CD4-positive, alpha-beta T cell (primary cell): ENCODE results near the gene FAM124B. TPM values are rescaled to one million over a fixed set of nuclear protein-coding genes. Genes with fewer than 3 reads are reported as not detected.

Experiments
- ATAC-seq: fragments of 200-7000 bp; cut with Tn5 transposase; one replicate; pipeline ENCODE4 v1.10.0; 2022; ENCODE audit warnings: mild to moderate bottlenecking; ENCODE audit not compliant: poor library complexity
- CTCF ChIA-PET: fragments of 350-600 bp; sonication (Branson Sonifier 250); formaldehyde crosslinking; loops from one replicate; lab custom pipeline; 2021; ENCODE audit warnings: antibody characterized with exemption, inconsistent platforms; lab: Charles Lee
- POLR2A ChIA-PET: fragments of 350-600 bp; sonication (Branson Sonifier 250); formaldehyde crosslinking; loops from one replicate; lab custom pipeline; 2021; ENCODE audit warnings: antibody characterized with exemption, inconsistent platforms; lab: Charles Lee
- DNase-seq, 14 experiments: peaks; one replicate each; pipeline ENCODE4 v3.0.0-alpha.2; 2013 to 2020; ENCODE audit warnings: mixed read lengths in 2 of 14
- H3K27ac ChIP-seq, 2 donors: one replicate each; pipeline versions ENCODE4 v1.5.1 to v1.7.0; 2013; ENCODE audit warnings: low read length in 2 of 2, low read depth in 1 of 2, mild to moderate bottlenecking in 1 of 2
- H3K27me3 ChIP-seq, 2 experiments: 1 replicate in 1 of 2; 2 replicates in 1 of 2; pipeline versions ENCODE4 v1.6.1 to v1.7.0; 2013; ENCODE audit warnings: low read length in 2 of 2, control low read depth in 1 of 2, mild to moderate bottlenecking in 1 of 2, moderate library complexity in 1 of 2; ENCODE audit not compliant: insufficient read depth in 2 of 2, control insufficient read depth in 1 of 2
- H3K36me3 ChIP-seq: one replicate; pipeline ENCODE4 v1.6.1; 2013; ENCODE audit warnings: low read length, control low read depth; ENCODE audit not compliant: insufficient read depth
- H3K4me1 ChIP-seq: one replicate; pipeline ENCODE4 v1.6.1; 2013; ENCODE audit warnings: low read length, control low read depth; ENCODE audit not compliant: insufficient read depth
- H3K4me3 ChIP-seq: one replicate; pipeline ENCODE4 v1.5.1; 2013; ENCODE audit warnings: mild to moderate bottlenecking, low read length, moderate library complexity
- H3K9me3 ChIP-seq, 2 experiments: 1 replicate in 1 of 2; 2 replicates in 1 of 2; pipeline versions ENCODE4 v1.6.1 to v1.7.0; 2013; ENCODE audit warnings: low read length in 2 of 2, mild to moderate bottlenecking in 2 of 2, control low read depth in 1 of 2, moderate library complexity in 1 of 2; ENCODE audit not compliant: control insufficient read depth in 1 of 2, insufficient read depth in 1 of 2
- H3K27ac Mint-ChIP-seq: one replicate; pipeline ENCODE4 v1.8.0; 2020; ENCODE audit warnings: mixed read lengths
- H3K27me3 Mint-ChIP-seq: one replicate; pipeline ENCODE4 v1.8.0; 2021; ENCODE audit warnings: mixed read lengths
- H3K36me3 Mint-ChIP-seq: one replicate; pipeline ENCODE4 v1.8.0; 2021; ENCODE audit warnings: low read depth, mixed read lengths
- H3K4me1 Mint-ChIP-seq: one replicate; pipeline ENCODE4 v1.8.0; 2021; ENCODE audit warnings: low read depth, mixed read lengths
- H3K4me3 Mint-ChIP-seq: one replicate; pipeline ENCODE4 v1.8.0; 2020; ENCODE audit warnings: mild to moderate bottlenecking, mixed read lengths
- H3K9me3 Mint-ChIP-seq: one replicate; pipeline ENCODE4 v1.8.0; 2020; ENCODE audit warnings: mixed read lengths
- intact Hi-C, 2 experiments: fragments of 100-400 bp; cut with DNase I in 1 of 2; cut with micrococcal nuclease in 1 of 2; formaldehyde crosslinking; loops; one replicate each; pipeline versions ENCODE4 v1.15.1 to v1.9.0; 2023 to 2025; cut with DNase I, micrococcal nuclease
- total RNA-seq, 174 experiments: library from RNA in 2 of 174; stranded (reverse) in 2 of 174; gene quantifications; one replicate each; pipeline ENCODE4 v1.2.3 and lab custom pipeline; 2021 to 2026
- TF ChIP-seq, protein P1 (sequence below): fragments of 200-600 bp; IDR thresholded peaks from one replicate; pipeline ENCODE4 v1.8.0; 2022; ENCODE audit warnings: antibody characterized with exemption, mild to moderate bottlenecking

The FAM124B gene
- total RNA-seq, 2 experiments from 2014 or later, result 1.1 to 1.3 TPM

DNA sequence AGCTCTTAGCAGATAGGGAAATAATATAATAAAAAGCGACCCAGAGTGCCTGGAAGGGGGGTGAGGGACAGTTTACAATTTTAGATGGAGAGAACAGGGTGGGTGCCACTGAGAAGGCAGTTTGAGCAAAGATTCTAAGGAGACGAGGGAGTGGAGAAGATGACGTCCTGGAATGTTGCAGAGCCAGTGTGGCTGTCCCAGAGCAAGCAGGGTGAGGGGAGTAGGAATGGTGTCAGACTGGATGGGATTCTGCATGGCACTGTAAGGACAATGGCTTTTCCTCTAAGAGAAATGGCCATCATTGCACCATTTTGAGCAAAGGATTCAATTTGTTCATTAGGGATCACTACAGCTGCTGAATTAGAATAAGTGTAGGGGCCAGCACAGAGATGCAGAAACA, 73.1 kb downstream of the FAM124B start:
- peaks cover 12% of the 10 kb centered on the region for H3K27me3 Mint-ChIP-seq
- DNase-seq (no peak), ATAC-seq (no peak)
- TF ChIP-seq, protein P1, sequence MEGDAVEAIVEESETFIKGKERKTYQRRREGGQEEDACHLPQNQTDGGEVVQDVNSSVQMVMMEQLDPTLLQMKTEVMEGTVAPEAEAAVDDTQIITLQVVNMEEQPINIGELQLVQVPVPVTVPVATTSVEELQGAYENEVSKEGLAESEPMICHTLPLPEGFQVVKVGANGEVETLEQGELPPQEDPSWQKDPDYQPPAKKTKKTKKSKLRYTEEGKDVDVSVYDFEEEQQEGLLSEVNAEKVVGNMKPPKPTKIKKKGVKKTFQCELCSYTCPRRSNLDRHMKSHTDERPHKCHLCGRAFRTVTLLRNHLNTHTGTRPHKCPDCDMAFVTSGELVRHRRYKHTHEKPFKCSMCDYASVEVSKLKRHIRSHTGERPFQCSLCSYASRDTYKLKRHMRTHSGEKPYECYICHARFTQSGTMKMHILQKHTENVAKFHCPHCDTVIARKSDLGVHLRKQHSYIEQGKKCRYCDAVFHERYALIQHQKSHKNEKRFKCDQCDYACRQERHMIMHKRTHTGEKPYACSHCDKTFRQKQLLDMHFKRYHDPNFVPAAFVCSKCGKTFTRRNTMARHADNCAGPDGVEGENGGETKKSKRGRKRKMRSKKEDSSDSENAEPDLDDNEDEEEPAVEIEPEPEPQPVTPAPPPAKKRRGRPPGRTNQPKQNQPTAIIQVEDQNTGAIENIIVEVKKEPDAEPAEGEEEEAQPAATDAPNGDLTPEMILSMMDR, result no peak
- H3K4me3 Mint-ChIP-seq, result no peak overlapping the region
- H3K27me3 ChIP-seq, result peaks cover 4% of the 10 kb centered on the region in 2 experiments
- no peak overlapping the region for H3K27ac ChIP-seq
- H3K9me3 ChIP-seq, result no peaks in the 10 kb centered on the region
- H3K9me3 Mint-ChIP-seq, result no peaks in the 10 kb centered on the region
- no peak overlapping the region for H3K4me3 ChIP-seq
- ChIA-PET POLR2A (no interaction called here), CTCF (no interaction called here)
- intact Hi-C loops, result no loop called here
- no peaks in the 10 kb centered on the region for H3K4me1 ChIP-seq
- H3K36me3 ChIP-seq, result no peaks in the 10 kb centered on the region
- H3K4me1 Mint-ChIP-seq, result no peaks in the 10 kb centered on the region
- H3K36me3 Mint-ChIP-seq, result no peaks in the 10 kb centered on the region
- H3K27ac Mint-ChIP-seq, result no peak overlapping the region

Other genes starting within 250 kb of the FAM124B start
- 100 to 1,000 TPM; 115 TPM for gene CUL3, start 183.3 kb upstream of the FAM124B start, total RNA-seq